Transverse colon (tissue), 4 donors: ENCODE results near the gene HSPA12A. TPM values are rescaled to one million over a fixed set of nuclear protein-coding genes. Genes with fewer than 3 reads are reported as not detected.

Source experiments
- DNase-seq: peaks from one replicate; pipeline ENCODE4 v3.0.0-alpha.2; 2019
- H3K27ac ChIP-seq, 4 donors: fragments of 200-600 bp; sonication (generic); 2 replicates each; pipeline ENCODE4 v1.5.1; 2016 to 2018; ENCODE audit warnings: inconsistent platforms in 4 of 4
- H3K27me3 ChIP-seq: fragments of 200-600 bp; sonication (generic); 2 replicates; pipeline ENCODE4 v1.5.1; 2017; ENCODE audit warnings: inconsistent platforms
- H3K36me3 ChIP-seq, 4 donors: fragments of 200-600 bp; sonication (generic); 2 replicates each; pipeline ENCODE4 v1.5.1; 2017 to 2019; ENCODE audit warnings: inconsistent platforms in 4 of 4
- H3K4me1 ChIP-seq, 4 donors: fragments of 200-600 bp; sonication (generic); 2 replicates each; pipeline ENCODE4 v1.5.1; 2017 to 2020; ENCODE audit warnings: inconsistent platforms in 4 of 4
- H3K4me3 ChIP-seq, 4 donors: fragments of 200-600 bp; sonication (generic); 1 replicate in 1 of 4; 2 replicates in 3 of 4; pipeline versions ENCODE4 v1.5.1 to v1.6.1; 2017 to 2019; ENCODE audit warnings: inconsistent platforms in 4 of 4
- H3K9me3 ChIP-seq, 2 donors: fragments of 200-600 bp; sonication (generic); 2 replicates each; pipeline ENCODE4 v1.5.1; 2017 to 2019; ENCODE audit warnings: inconsistent platforms in 2 of 2
- EP300 ChIP-seq: sonication (generic); formaldehyde crosslinking; IDR thresholded peaks from one replicate; pipeline ENCODE4 v1.6.1; 2017; ENCODE audit warnings: antibody characterized with exemption, low read depth
- POLR2A ChIP-seq: fragments of 450-650 bp; IDR thresholded peaks from one replicate; pipeline ENCODE4 v1.6.1; 2016; ENCODE audit warnings: antibody characterized with exemption, mild to moderate bottlenecking, moderate library complexity
- POLR2AphosphoS5 ChIP-seq, 3 donors: sonication (generic); formaldehyde crosslinking; IDR thresholded peaks; one replicate each; pipeline ENCODE4 v1.6.1; 2016; ENCODE audit warnings: antibody characterized with exemption in 3 of 3
- WGBS, 2 donors: methylation state at CpG; one replicate each; pipeline ENCODE4 v1.1.5; 2018; ENCODE audit warnings: low coverage in 1 of 2; 5-methylcytosine and 5-hydroxymethylcytosine counted together
- in situ Hi-C, 4 donors: fragments of 200-750 bp; cut with MboI; loops; one replicate each; pipeline versions ENCODE4 v1.15.0 to v1.15.1; 2017; ENCODE audit warnings: low sequenced_read_pairs in 3 of 4, low pct_ligation_motif_present in 1 of 4, low pct_unique_long_range_greater_than_20kb in 1 of 4
- intact Hi-C: fragments of 100-400 bp; cut with DNase I; formaldehyde crosslinking; loops from one replicate; pipeline ENCODE4 v1.15.1; 2023; ENCODE audit warnings: low total_unique reads
- total RNA-seq, 4 donors: library from RNA; depleted of rRNA; stranded (reverse); fragments of >200 nt; gene quantifications; one replicate each; pipeline ENCODE4 v1.1.0, GENCODE V29; 2016
- TF ChIP-seq, protein P1 (sequence below), 5 experiments: fragments of 200-600 bp in 3 of 5; fragments of 450-650 bp in 2 of 5; sonication (generic) in 3 of 5; IDR thresholded peaks; 1 replicate in 2 of 5; 2 replicates in 3 of 5; pipeline ENCODE4 v1.5.1; 2016 to 2017; ENCODE audit warnings: antibody characterized with exemption in 5 of 5, inconsistent platforms in 3 of 5, mild to moderate bottlenecking in 2 of 5, moderate library complexity in 1 of 5

HSPA12A gene
- total RNA-seq, 4 donors from 2014 or later = 6.4 to 52.3 (median 9.5) TPM

DNA sequence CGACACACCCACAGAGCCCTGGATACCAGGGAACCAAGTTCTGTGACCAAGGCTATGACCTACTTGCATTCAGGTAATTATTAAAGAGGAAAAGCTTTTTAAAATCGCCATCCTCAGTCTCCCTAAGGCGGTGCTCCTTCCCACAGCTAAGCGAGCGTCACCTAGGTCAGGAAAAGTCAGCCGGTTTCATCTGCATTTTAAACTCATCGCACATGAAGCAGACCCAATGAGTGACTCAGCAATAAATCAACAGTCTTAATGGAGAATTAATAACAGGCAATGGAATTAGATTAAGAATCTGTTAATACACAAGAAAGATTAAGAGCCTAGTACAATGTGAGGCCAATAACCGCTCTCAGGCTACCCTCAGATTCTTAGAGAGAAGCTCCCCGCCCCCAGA, 59.2 kb downstream of the HSPA12A start:
- in situ Hi-C loops = loop anchor here (5.0 to 25.0 kb wide), 3 partner anchors 102 to 479 kb away; no protein-coding TSS in a partner anchor
- Histone ChIP-seq H3K27me3 (no peaks in the 10 kb centered on the region), H3K36me3 (no peaks in the 10 kb centered on the region), H3K4me3 (no peak overlapping the region), H3K9me3 (no peaks in the 10 kb centered on the region), H3K27ac (no peak overlapping the region), H3K4me1 (peaks cover 0 to 5% (median 0%) of the 10 kb centered on the region in 4 donors)
- 80 to 93% methylated on average over 3 to 9 of the region's 9 CpGs for WGBS, 2 donors
- intact Hi-C loops = loop anchor here (5.0 kb wide), 1 partner anchor 104 kb away; no protein-coding TSS in a partner anchor
- TF ChIP-seq EP300 (no peak), POLR2AphosphoS5 (IDR thresholded peaks at IDR 0.05) (no peak), POLR2A (no peak)
- TF ChIP-seq, protein P1, sequence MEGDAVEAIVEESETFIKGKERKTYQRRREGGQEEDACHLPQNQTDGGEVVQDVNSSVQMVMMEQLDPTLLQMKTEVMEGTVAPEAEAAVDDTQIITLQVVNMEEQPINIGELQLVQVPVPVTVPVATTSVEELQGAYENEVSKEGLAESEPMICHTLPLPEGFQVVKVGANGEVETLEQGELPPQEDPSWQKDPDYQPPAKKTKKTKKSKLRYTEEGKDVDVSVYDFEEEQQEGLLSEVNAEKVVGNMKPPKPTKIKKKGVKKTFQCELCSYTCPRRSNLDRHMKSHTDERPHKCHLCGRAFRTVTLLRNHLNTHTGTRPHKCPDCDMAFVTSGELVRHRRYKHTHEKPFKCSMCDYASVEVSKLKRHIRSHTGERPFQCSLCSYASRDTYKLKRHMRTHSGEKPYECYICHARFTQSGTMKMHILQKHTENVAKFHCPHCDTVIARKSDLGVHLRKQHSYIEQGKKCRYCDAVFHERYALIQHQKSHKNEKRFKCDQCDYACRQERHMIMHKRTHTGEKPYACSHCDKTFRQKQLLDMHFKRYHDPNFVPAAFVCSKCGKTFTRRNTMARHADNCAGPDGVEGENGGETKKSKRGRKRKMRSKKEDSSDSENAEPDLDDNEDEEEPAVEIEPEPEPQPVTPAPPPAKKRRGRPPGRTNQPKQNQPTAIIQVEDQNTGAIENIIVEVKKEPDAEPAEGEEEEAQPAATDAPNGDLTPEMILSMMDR (IDR thresholded peaks at IDR 0.05) = no peak
- DNase-seq = no peak

DNA sequence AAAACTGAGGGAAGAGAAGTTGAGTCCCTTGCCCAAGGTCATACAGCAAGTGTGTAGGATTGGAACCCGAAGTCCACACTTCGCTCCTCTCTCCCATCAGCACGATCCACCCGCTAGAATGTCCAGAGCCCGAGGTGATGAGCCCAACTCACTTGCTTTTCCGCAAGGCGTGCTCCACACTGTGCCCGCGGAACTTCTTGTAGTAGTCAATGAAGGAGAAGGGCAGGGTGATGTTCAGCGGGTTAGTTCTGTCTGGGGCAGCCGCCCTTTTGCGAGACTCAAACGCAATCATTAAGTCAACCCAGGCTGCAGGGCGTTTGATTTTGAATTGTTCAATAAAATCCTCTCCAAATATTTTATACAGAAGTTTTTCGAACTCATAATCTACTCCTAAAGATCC, 63.0 kb downstream of the HSPA12A start:
- Histone ChIP-seq H3K4me1 (peaks cover 0 to 2% (median 0%) of the 10 kb centered on the region in 4 donors), H3K9me3 (no peaks in the 10 kb centered on the region), H3K27ac (no peak overlapping the region), H3K36me3 (no peaks in the 10 kb centered on the region), H3K27me3 (no peaks in the 10 kb centered on the region), H3K4me3 (no peak overlapping the region)
- TF ChIP-seq POLR2AphosphoS5 (IDR thresholded peaks at IDR 0.05) (no peak), EP300 (no peak), POLR2A (no peak)
- TF ChIP-seq, protein P1 (IDR thresholded peaks at IDR 0.05) = no peak
- no peak for DNase-seq
- 93 to 100% methylated on average over 1 to 15 of the region's 15 CpGs for WGBS, 2 donors
- in situ Hi-C loops = loop anchor here in 1 of 4 donors (25.0 kb wide), 1 partner anchor 483 kb away; no protein-coding TSS in a partner anchor
- intact Hi-C loops = no loop called here

DNA sequence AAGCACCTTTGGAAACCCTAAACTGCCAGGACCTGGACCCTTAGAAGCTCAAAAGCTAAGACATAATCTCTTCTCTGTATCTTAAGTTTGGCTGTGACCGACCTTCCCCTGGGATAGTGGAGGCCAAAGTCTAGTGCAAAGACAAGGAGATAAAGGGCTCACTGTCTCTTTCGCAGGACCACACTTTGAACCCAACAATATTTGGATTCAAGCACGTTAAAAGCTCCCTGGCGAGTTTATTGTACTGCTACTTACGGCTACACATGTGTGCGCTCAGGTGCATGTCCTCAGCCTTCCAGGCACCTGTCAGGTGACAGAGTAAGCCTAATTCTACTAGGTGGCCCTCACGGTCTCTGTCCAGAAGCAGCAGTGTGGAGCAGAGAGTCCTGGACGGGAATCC, 65.7 kb downstream of the HSPA12A start:
- in situ Hi-C loops = loop anchor here in 1 of 4 donors (25.0 kb wide), 1 partner anchor 486 kb away; no protein-coding TSS in a partner anchor
- no peaks in the 10 kb centered on the region for H3K27me3 ChIP-seq
- no peak for DNase-seq
- no peak for TF ChIP-seq POLR2A
- TF ChIP-seq POLR2AphosphoS5 (IDR thresholded peaks at IDR 0.05) = no peak
- TF ChIP-seq, protein P1 (IDR thresholded peaks at IDR 0.05) = no peak
- TF ChIP-seq EP300 = no peak
- H3K36me3 ChIP-seq = no peaks in the 10 kb centered on the region
- intact Hi-C loops = no loop called here
- WGBS, 2 donors = 64 to 70% methylated on average over 2 to 8 of the region's 8 CpGs
- H3K4me1 ChIP-seq = no peaks in the 10 kb centered on the region
- no peak overlapping the region for H3K4me3 ChIP-seq
- no peak overlapping the region for H3K27ac ChIP-seq
- H3K9me3 ChIP-seq = no peaks in the 10 kb centered on the region

DNA sequence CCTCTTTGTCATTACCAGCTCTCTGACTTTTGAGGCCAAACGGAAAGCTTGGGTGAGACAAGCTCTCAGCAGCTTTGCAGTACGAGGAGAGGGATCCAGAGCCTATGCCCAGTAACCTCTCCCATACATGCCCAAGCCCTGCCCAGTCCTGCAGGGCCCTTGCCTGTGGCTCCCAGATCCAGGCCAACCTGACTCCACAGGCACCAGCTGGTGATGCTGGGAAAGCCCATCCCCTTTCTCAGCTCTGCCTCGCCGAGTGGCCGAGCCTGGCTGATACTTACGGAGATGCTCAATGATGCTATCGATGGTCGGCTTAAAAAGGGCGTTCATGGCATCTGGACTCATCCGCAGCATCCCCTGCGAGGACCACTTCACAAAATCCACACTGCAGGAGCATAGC, 66.2 kb downstream of the HSPA12A start:
- Histone ChIP-seq H3K4me1 (no peaks in the 10 kb centered on the region), H3K9me3 (no peaks in the 10 kb centered on the region), H3K27ac (no peak overlapping the region), H3K36me3 (no peaks in the 10 kb centered on the region), H3K4me3 (no peak overlapping the region), H3K27me3 (no peaks in the 10 kb centered on the region)
- intact Hi-C loops = no loop called here
- DNase-seq = no peak
- in situ Hi-C loops = loop anchor here in 1 of 4 donors (25.0 kb wide), 1 partner anchor 486 kb away; no protein-coding TSS in a partner anchor
- 86 to 93% methylated on average over 2 to 11 of the region's 11 CpGs for WGBS, 2 donors
- no peak for TF ChIP-seq POLR2A
- no peak for TF ChIP-seq EP300
- TF ChIP-seq, protein P1 (IDR thresholded peaks at IDR 0.05) = no peak
- no peak for TF ChIP-seq POLR2AphosphoS5 (IDR thresholded peaks at IDR 0.05)
